ENCODE results near the gene SPEG. TPM values are rescaled to one million over a fixed set of nuclear protein-coding genes. Genes with fewer than 3 reads are reported as not detected.

Gene SPEG
- total and polyA plus RNA-seq, 2 experiments from 2014 or later = 12.6 to 32.4 TPM

DNA sequence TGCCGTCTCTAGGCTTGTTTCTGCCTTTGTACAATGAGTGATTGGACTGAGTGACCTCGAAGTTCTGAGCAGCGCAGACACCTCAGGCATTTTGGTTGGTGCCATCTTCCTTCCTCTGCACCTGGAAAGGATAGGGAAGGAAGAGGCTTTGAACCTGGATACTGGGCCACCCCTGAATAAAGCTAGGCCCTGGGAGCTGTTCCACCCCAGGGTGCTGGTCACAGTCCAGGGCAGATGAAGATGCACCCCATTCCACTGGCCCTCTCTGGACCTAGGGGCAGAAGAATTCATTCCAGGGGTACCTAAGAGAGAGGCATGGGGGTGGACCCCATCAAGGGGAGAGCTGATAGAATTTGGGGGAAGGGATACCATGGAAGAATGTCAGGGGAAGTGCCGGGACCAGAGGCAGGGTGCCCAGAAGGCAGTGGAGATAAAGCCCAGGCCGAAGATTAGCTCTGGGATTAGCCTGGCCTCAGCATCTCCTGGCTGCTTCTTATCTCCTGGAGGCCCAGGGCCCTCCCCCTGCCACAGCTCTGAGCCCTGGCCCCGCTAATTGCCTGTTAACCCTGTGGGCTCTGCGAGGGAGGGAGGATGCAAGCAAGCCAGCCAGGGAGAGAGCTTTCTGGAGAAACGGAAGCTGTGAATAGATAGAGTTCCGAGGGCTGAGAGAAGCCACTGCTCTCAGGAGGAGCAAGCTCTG lies 91.0 kb downstream of the SPEG start (continued):
- TF ChIP-seq, protein P1, sequence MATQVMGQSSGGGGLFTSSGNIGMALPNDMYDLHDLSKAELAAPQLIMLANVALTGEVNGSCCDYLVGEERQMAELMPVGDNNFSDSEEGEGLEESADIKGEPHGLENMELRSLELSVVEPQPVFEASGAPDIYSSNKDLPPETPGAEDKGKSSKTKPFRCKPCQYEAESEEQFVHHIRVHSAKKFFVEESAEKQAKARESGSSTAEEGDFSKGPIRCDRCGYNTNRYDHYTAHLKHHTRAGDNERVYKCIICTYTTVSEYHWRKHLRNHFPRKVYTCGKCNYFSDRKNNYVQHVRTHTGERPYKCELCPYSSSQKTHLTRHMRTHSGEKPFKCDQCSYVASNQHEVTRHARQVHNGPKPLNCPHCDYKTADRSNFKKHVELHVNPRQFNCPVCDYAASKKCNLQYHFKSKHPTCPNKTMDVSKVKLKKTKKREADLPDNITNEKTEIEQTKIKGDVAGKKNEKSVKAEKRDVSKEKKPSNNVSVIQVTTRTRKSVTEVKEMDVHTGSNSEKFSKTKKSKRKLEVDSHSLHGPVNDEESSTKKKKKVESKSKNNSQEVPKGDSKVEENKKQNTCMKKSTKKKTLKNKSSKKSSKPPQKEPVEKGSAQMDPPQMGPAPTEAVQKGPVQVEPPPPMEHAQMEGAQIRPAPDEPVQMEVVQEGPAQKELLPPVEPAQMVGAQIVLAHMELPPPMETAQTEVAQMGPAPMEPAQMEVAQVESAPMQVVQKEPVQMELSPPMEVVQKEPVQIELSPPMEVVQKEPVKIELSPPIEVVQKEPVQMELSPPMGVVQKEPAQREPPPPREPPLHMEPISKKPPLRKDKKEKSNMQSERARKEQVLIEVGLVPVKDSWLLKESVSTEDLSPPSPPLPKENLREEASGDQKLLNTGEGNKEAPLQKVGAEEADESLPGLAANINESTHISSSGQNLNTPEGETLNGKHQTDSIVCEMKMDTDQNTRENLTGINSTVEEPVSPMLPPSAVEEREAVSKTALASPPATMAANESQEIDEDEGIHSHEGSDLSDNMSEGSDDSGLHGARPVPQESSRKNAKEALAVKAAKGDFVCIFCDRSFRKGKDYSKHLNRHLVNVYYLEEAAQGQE (IDR thresholded peaks at IDR 0.05; ENCODE audit: unreplicated experiment) = no peak
- TF ChIP-seq POLR2AphosphoS5 (IDR thresholded peaks at IDR 0.05; ENCODE audit: low read depth) (no peak), ZNF331 (CRISPR knock-in tag; IDR thresholded peaks at IDR 0.05; ENCODE audit: low read depth) (no peak), CREB1 (CRISPR knock-in tag; IDR thresholded peaks at IDR 0.05; ENCODE audit: low read depth) (no peak)

GRCh38 chr2:219526320-219527075 lies 91.9 kb downstream of the SPEG start:
- H3K27me3 Mint-ChIP-seq (ENCODE audit: insufficient read depth, low read depth, poor library complexity) = peaks cover 42% of the 10 kb centered on the region
- no peak overlapping the region for H3K27ac Mint-ChIP-seq
- peaks cover 52% of the 10 kb centered on the region for H3K4me1 Mint-ChIP-seq
- TF ChIP-seq, protein P1 (IDR thresholded peaks at IDR 0.05; ENCODE audit: unreplicated experiment) = no peak
- TF ChIP-seq CREB1 (CRISPR knock-in tag; IDR thresholded peaks at IDR 0.05; ENCODE audit: low read depth) (no peak), STAT1 (IDR thresholded peaks at IDR 0.05; ENCODE audit: unreplicated experiment) (no peak), NANOG (IDR thresholded peaks at IDR 0.05; ENCODE audit: borderline replicate concordance) (no peak), POLR2AphosphoS5 (IDR thresholded peaks at IDR 0.05; ENCODE audit: low read depth) (no peak), EZH2phosphoT487 (IDR thresholded peaks at IDR 0.05; ENCODE audit: unreplicated experiment) (no peak), JUNB (IDR thresholded peaks at IDR 0.05; ENCODE audit: unreplicated experiment) (no peak), ZNF114 (CRISPR knock-in tag; IDR thresholded peaks at IDR 0.05) (no peak), CTCF (conservative IDR thresholded peaks at IDR 0.05; ENCODE audit: low read depth in 2 of 2) (no peak), EZH2 (IDR thresholded peaks at IDR 0.05; ENCODE audit: low read depth, unreplicated experiment) (no peak), ZNF331 (CRISPR knock-in tag; IDR thresholded peaks at IDR 0.05; ENCODE audit: low read depth) (no peak)
- TF ChIP-seq, protein P2, sequence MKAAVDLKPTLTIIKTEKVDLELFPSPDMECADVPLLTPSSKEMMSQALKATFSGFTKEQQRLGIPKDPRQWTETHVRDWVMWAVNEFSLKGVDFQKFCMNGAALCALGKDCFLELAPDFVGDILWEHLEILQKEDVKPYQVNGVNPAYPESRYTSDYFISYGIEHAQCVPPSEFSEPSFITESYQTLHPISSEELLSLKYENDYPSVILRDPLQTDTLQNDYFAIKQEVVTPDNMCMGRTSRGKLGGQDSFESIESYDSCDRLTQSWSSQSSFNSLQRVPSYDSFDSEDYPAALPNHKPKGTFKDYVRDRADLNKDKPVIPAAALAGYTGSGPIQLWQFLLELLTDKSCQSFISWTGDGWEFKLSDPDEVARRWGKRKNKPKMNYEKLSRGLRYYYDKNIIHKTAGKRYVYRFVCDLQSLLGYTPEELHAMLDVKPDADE (IDR thresholded peaks at IDR 0.05) = no peak

More at GRCh38 chr2:219526320-219527075, 91.9 kb downstream of the SPEG start:
- no peak for ATAC-seq
- Histone ChIP-seq H3K79me2 (replicated peaks; ENCODE audit: insufficient read depth) (no peaks in the 10 kb centered on the region), H3F3A (replicated peaks; ENCODE audit: low read depth) (peaks cover 22% of the 10 kb centered on the region), H3K4me3 (no peak overlapping the region), H3K9me2 (ENCODE audit: insufficient read depth) (no peaks in the 10 kb centered on the region), H3K4me2 (no peak overlapping the region), H3K27me3 (ENCODE audit: insufficient read depth) (peaks cover 39% of the 10 kb centered on the region), H3K4me1 (ENCODE audit: insufficient read depth) (peaks cover 26% of the 10 kb centered on the region), H3K36me3 (ENCODE audit: insufficient read depth) (no peaks in the 10 kb centered on the region; the same call in 1 of the 2 replicates), H3K27ac (ENCODE audit: low read depth) (no peak overlapping the region), H4K20me1 (replicated peaks; ENCODE audit: insufficient read depth) (no peaks in the 10 kb centered on the region), H2AFZ (no peak overlapping the region)
- no peaks in the 10 kb centered on the region for H3K9me3 Mint-ChIP-seq
- H3K36me3 Mint-ChIP-seq (ENCODE audit: low read depth) = no peaks in the 10 kb centered on the region; the same call in 2 of the 3 replicates
- no peak overlapping the region for H3K4me3 Mint-ChIP-seq
- DNase-seq (ENCODE audit: low spot score) = no peak

All from GM23338 (cell line).